HG02852 (cell line): ENCODE measurements around the gene NINL.
A peak's percentile ranks its signal among the peaks of the same experiment; 100 is the strongest.
"Not testable (repeated sequence)": the region's sequence is repeated elsewhere in the genome, so short reads cannot be mapped to it uniquely, and the experiment has no call there.

Source experiments
- ATAC-seq: cut with Tn5 transposase; IDR thresholded peaks from one replicate; pipeline ENCODE4 v1.9.1; 2021; ENCODE audit warnings: mild to moderate bottlenecking, moderate library complexity; ENCODE audit not compliant: unreplicated experiment

Gene NINL

GRCh38 chr20:25489221-25489871 is 96.0 kb downstream of the NINL start:
- ATAC-seq, result no peak

- no peak for ATAC-seq
These were observed 97.4 kb downstream of the NINL start for GRCh38 chr20:25487975-25488374.

- no peak for ATAC-seq
These were observed 98.0 kb downstream of the NINL start for GRCh38 chr20:25487306-25487705.

GRCh38 chr20:25486377-25486776 is 99.0 kb downstream of the NINL start:
- ATAC-seq, result no peak

DNA sequence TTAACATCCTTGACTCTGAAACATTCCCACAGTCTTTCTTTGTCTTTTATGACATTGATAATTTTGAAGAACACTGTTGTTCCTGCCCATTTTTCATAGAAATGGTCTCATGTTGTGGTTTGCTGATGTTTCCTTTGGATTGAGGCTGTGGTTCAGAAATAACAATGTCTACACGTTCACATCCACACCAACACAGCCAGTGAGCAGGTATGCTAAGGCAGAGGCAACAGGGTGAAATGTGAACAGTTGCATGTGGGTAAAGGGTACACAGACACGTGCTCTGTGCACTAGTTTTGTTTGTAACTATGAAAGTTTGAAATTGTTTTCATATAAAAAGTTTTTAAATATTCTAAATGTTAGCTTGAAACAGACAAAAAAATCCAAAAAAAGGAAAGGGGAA is 99.5 kb downstream of the NINL start:
- ATAC-seq, result no peak

DNA sequence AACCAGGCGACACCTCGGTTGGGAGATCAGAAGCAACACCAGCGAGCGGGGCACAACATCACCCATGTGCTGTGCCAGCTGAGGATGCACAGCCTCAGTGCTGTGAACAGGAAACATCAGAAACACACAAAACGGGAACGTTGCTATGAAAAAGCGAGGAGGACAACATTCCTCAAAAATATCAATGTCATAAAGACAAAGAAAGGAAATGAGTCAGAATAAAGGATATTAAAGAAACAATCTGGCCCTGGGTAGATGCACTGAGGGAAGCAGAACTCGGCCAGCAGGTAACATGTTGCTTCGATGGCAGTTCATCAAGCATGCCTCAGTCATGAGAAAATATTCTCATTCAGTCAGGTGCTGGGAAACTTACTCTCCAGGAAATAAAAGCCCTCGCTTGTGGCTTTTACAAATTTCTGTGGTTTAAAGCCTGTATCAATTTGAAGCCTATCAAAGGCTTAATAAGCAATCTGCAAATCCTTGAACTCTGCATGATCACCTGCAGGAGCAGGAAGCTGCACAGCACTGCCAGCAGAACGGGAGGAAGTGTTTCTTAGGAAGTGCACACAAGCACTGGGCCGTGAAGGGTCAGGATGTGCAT is 100.3 kb downstream of the NINL start:
- no peak for ATAC-seq

- no peak for ATAC-seq
These were observed 101.0 kb downstream of the NINL start for GRCh38 chr20:25484224-25484846.

GRCh38 chr20:25483431-25484132 is 101.7 kb downstream of the NINL start:
- no peak for ATAC-seq

- ATAC-seq, result no peak
These were observed 103.4 kb downstream of the NINL start for GRCh38 chr20:25481918-25482253.

GRCh38 chr20:25481235-25481917 is 104.0 kb downstream of the NINL start:
- no peak for ATAC-seq

GRCh38 chr20:25480797-25481196 is 104.5 kb downstream of the NINL start:
- no peak for ATAC-seq

GRCh38 chr20:25480156-25480555 is 105.2 kb downstream of the NINL start:
- no peak for ATAC-seq

GRCh38 chr20:25479638-25480037 is 105.7 kb downstream of the NINL start:
- ATAC-seq, result no peak

GRCh38 chr20:25478889-25479568 is 106.3 kb downstream of the NINL start:
- ATAC-seq, result no peak

DNA sequence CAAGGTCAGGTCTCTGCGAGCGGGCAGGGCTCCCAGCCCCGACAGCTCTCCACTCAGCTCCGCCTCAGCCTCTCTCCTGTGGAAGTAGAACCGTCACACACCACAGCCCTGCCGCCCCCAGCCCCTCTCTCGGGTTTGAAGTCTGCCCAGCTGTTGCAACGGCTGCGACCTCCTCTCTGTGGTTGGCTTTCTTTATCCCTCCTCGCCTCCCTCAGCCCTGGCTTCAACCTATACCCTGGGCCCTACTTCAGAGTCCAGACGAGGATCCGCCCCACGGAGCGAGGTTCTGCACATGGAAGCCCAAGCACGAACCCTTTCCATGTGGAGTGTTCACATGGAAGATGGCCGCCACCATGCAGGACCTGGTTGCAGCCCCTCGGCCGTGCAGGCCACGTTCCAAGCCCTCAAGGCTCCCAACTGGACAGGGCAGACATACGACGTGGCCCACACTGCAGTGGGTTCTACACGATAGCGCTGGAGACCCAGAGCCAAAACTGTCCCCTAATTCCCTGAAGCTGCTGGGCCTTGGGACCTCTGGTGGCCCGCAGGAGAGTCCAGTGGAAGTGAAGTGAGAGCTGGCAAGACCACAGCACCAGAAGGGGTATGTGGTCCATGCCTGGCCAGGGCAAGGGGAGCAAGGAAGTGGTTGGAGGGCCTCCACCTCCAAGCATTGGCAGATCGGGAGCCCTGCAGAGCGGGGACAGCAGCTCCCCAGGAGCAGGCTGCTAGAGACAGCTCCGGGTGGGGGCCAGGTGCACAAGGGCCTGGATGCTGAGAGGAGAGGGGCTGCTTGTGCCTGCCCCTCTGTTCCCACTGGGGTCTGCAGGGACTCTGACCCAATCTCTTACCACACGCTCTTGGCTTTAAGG is 108.1 kb downstream of the NINL start:
- ATAC-seq, result no peak

GRCh38 chr20:25476106-25477013 is 109.0 kb downstream of the NINL start:
- no peak for ATAC-seq

DNA sequence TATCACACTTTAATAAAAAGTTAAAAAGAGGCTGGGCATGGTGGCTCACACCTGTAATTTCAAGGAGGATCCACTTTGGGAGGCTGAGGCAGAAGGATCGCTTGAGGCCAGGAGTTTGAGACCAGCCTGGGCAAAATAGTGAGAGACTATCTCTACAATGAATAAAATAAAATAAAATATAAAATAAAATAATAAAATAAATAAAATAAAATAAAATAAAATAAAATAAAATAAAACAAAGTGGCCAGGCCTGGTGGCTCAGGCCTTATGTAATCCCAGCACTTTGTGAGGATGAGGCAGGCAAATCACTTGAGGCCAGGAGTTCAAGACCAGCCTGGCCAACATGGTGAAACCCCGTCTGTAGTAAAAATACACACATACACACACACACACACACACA is 112.0 kb downstream of the NINL start:
- not testable (repeated sequence) for ATAC-seq

DNA sequence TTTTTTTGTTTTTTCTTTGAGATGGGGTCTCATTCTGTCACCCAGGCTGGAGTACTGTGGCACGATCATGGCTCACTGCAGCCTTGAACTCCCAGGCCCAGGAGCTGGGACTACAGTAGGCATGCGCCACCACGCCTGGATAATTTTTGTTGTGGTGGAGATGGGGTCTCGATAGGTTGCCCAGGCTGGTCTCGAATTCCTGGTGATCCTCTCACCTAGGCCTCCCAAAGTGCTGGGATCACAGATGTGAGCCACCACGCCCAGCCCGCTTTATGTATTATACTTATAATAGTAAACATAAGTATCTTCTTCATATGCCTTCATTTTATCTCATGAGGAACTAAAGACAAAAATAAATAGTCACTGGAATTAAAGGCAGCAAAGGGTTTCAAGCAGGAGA is 114.3 kb downstream of the NINL start:
- ATAC-seq, result no peak

GRCh38 chr20:25470045-25470444 is 115.3 kb downstream of the NINL start:
- peak; percentile 89 for ATAC-seq
